Psoas muscle (tissue), 8 donors: ENCODE data around the gene ADAMTS2. TPM values are rescaled to one million over a fixed set of nuclear protein-coding genes. Genes with fewer than 3 reads are reported as not detected.

Experiments
- ATAC-seq, 4 donors: fragments of 200-7000 bp; cut with Tn5 transposase; one replicate each; pipeline ENCODE4 v1.9.1; 2020; ENCODE audit warnings: moderate library complexity in 3 of 4, mild to moderate bottlenecking in 2 of 4
- DNase-seq, 2 donors: peaks; one replicate each; pipeline ENCODE4 v3.0.0-alpha.2; 2020
- H3K27ac ChIP-seq: fragments of 200-600 bp; one replicate; pipeline ENCODE4 v1.8.0; 2022
- H3K27me3 ChIP-seq, 3 donors: fragments of 200-600 bp in 1 of 3; one replicate each; pipeline versions ENCODE4 v1.6.1 to v1.8.0; 2013 to 2022; ENCODE audit warnings: low read length in 2 of 3, mild to moderate bottlenecking in 2 of 3, moderate library complexity in 1 of 3; ENCODE audit not compliant: insufficient read depth in 3 of 3
- H3K36me3 ChIP-seq, 2 donors: fragments of 200-600 bp in 1 of 2; one replicate each; pipeline versions ENCODE4 v1.6.1 to v1.8.0; 2013 to 2022; ENCODE audit warnings: low read depth in 1 of 2, mild to moderate bottlenecking in 1 of 2, moderate library complexity in 1 of 2; ENCODE audit not compliant: insufficient read depth in 1 of 2
- H3K4me1 ChIP-seq: fragments of 200-600 bp; one replicate; pipeline ENCODE4 v1.8.0; 2022
- H3K4me3 ChIP-seq: fragments of 200-600 bp; one replicate; pipeline ENCODE4 v1.8.0; 2022; ENCODE audit warnings: mild to moderate bottlenecking
- H3K9me3 ChIP-seq: fragments of 200-600 bp; one replicate; pipeline ENCODE4 v1.8.0; 2022
- WGBS, 3 donors: extraction: QIAGEN DNeasy Blood & Tissue Kit; methylation state at CpG; one replicate each; pipeline versions ENCODE4 v1.1.6 to v1.1.7; 2013; 5-methylcytosine and 5-hydroxymethylcytosine counted together
- intact Hi-C, 2 donors: fragments of 100-400 bp; cut with DNase I; formaldehyde crosslinking; loops; one replicate each; pipeline versions ENCODE4 v1.11.0 to v1.14.2; 2022
- polyA plus RNA-seq, 3 donors: library from polyadenylated mRNA; stranded (reverse); fragments of 200-250 nt; gene quantifications; one replicate each; pipeline ENCODE4 v1.2.3, GENCODE V29; 2013
- total RNA-seq, 4 donors: library from RNA; stranded (reverse); fragmentation: NEBNext Ultra II Directional in 2 of 4; extraction: Animal tissue kit (Norgen Biotek cat#: 25700) in 2 of 4; gene quantifications; one replicate each; pipeline versions ENCODE4 v1.2.1 to v1.2.4, GENCODE V29; 2021 to 2023
- TF ChIP-seq, protein P1 (sequence below): fragments of 200-600 bp; IDR thresholded peaks from one replicate; pipeline ENCODE4 v1.8.0; 2022; ENCODE audit warnings: antibody characterized with exemption
- donor health status: healthy with polysubstance abuse.
- donor health status: DM: no; HTN: no; CAD: no; lungs with moderate emphysema.
- donor health status: Bipolar disorder and iron deficiency.
- donor health status: healthy.
- donor health status: DM: yes; HTN: yes; CAD: no.
- donor health status: DM: no; HTN: no; CAD: no.
- donor health status: DM: no; HTN: no; CAD: no.
- donor health status: DM: yes; HTN: yes; CAD: no.

Gene ADAMTS2
- total and polyA plus RNA-seq, 7 donors = 0.83 to 3.7 (median 2.0) TPM

DNA sequence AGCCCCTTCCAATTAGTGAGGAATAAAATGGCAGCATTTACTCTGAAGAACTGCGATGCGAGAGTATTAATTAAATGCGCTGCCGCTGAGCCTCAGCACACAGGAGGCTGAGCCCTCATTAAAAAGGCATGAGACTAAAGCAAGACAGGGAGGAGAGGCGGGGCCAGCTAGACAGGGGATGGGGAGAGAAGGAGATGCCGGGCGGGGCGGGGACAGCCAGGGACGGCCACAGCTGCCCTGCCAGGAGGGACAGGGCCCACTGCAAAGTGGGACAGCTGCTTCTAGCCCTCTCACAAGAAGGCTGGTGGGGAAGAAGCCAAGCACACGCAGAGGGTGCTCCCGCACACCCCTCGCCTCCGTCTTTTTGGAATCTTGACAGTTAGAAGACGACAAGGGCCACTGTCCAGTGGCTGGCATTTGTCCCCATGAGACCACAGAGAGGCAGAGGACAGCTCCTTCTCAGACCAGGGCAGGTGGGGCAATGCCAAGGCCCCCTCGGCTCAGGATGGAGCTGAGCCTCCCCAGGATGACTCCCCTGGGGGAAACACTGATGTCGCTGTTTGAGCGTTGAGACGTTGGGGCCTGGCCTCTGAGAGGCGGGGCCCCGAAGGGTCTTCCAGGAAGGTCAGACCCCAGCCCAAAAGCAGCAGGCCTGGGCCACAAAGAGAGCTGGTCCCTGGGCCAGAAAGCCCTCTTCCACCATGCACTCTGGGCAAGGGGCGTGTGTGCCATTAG, 26.9 kb downstream of the ADAMTS2 start:
- ATAC-seq (no peak), DNase-seq (peak; percentile 19 to 48)
- WGBS, 3 donors = 41 to 51% (median 42%) methylated on average over 21 of the region's 21 CpGs
- Histone ChIP-seq H3K4me3 (no peak overlapping the region), H3K4me1 (peaks cover 5% of the 10 kb centered on the region), H3K36me3 (no peaks in the 10 kb centered on the region), H3K27me3 (no peaks in the 10 kb centered on the region), H3K27ac (no peak overlapping the region), H3K9me3 (no peaks in the 10 kb centered on the region)
- intact Hi-C loops = no loop called here
- TF ChIP-seq, protein P1, sequence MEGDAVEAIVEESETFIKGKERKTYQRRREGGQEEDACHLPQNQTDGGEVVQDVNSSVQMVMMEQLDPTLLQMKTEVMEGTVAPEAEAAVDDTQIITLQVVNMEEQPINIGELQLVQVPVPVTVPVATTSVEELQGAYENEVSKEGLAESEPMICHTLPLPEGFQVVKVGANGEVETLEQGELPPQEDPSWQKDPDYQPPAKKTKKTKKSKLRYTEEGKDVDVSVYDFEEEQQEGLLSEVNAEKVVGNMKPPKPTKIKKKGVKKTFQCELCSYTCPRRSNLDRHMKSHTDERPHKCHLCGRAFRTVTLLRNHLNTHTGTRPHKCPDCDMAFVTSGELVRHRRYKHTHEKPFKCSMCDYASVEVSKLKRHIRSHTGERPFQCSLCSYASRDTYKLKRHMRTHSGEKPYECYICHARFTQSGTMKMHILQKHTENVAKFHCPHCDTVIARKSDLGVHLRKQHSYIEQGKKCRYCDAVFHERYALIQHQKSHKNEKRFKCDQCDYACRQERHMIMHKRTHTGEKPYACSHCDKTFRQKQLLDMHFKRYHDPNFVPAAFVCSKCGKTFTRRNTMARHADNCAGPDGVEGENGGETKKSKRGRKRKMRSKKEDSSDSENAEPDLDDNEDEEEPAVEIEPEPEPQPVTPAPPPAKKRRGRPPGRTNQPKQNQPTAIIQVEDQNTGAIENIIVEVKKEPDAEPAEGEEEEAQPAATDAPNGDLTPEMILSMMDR = no peak

DNA sequence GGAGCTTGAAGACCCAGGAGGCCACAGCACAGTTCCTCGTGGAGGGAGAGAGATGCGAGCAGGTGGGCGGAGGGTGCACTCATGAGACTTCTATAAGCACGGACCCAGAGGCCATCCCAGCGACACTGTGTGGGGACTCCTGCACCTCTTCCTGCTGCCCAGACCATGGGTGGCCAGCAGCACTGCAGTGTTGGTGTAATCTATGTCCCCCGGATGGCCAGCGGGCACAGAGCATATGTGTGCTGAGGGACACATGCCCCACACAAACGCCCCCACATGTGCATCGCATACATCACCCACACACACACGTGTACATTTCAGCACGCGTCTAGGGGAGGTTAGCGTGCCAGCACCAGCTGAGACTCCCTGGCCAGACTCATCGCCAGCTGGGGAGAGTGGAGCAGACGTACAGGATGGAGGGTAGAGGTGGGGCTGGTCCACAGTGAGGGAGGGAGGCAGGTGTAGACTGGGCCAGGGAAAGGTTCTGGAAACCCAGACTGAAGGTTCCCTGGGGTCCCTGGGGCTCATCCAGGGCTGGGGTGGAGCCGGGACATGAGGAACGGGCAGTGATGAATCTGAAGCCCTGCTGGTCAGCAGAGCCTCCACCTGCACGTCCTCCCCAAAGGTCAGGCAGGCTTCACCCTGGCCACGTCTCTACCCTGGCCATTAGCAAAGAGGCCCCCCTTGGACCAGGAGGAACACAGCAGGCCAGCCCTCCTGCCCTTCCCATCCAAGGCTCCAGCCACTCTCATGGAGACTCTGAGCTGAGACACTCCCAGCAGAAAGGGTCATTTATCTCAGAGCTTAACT, 27.6 kb downstream of the ADAMTS2 start:
- WGBS, 3 donors = 61 to 65% (median 64%) methylated on average over 19 of the region's 19 CpGs
- Histone ChIP-seq H3K36me3 (no peaks in the 10 kb centered on the region), H3K4me3 (no peak overlapping the region), H3K4me1 (peaks cover 5% of the 10 kb centered on the region), H3K27me3 (no peaks in the 10 kb centered on the region), H3K27ac (no peak overlapping the region), H3K9me3 (no peaks in the 10 kb centered on the region)
- DNase-seq (peak; percentile 6 to 40), ATAC-seq (no peak)
- TF ChIP-seq, protein P1 = no peak
- intact Hi-C loops = no loop called here

DNA sequence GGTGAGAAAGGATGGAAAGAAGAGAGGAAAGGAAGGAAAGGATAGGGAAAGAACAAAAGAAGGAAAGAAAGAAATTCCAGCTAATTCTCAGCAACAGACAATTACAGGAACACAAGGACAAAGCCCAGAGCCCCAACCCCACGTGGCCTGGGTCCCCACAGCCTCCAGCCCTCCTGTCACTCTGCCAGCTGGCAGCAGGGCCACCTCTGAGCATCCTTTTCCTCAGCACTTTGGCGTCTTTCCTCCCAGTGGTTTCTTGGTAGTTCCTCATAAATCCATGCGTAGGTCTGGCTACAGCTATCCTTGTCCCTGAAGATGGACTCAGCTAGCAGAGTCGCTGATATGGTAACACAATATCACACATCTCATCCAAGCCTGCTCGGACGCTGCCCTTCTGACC, 28.3 kb downstream of the ADAMTS2 start:
- Histone ChIP-seq H3K9me3 (no peaks in the 10 kb centered on the region), H3K4me1 (peaks cover 5% of the 10 kb centered on the region), H3K36me3 (no peaks in the 10 kb centered on the region), H3K27me3 (no peaks in the 10 kb centered on the region), H3K27ac (no peak overlapping the region), H3K4me3 (no peak overlapping the region)
- 46 to 51% (median 47%) methylated on average over 6 of the region's 6 CpGs for WGBS, 3 donors
- ATAC-seq = no peak
- intact Hi-C loops = no loop called here
- DNase-seq = peak; percentile 7 to 29
- TF ChIP-seq, protein P1 = no peak

DNA sequence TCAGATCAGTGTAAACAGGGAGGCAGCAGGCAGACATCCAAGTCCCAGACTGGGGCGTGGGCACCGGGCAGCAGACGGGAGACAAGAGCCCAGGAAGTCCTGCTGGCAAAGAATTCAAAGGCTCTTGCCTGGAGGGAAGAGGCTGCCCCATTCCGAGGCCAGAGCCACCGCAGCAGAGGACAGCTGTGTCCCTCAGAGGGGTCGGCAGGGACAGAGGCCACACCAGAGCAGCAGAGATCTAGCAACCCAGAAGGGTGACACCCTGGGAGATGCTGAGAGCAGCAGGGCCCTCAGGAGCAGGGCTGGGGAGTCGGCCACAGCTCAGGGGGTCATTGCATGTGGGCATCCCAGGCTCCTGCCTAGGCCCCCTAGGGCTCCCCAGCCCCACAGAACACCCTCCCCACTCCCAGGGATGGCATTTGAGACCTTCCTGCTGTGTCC, 29.1 kb downstream of the ADAMTS2 start:
- TF ChIP-seq, protein P1 = no peak
- Histone ChIP-seq H3K9me3 (no peaks in the 10 kb centered on the region), H3K36me3 (no peaks in the 10 kb centered on the region), H3K4me1 (peaks cover 5% of the 10 kb centered on the region), H3K27ac (no peak overlapping the region), H3K4me3 (no peak overlapping the region), H3K27me3 (no peaks in the 10 kb centered on the region)
- 52 to 72% (median 57%) methylated on average over 7 of the region's 7 CpGs for WGBS, 3 donors
- intact Hi-C loops = no loop called here
- DNase-seq (peak; percentile 10 to 34), ATAC-seq (no peak)
